T47D (cell line): ENCODE results near the gene AGAP1.

Source experiments
- DNase-seq, 2 experiments: peaks; one replicate each; pipeline versions ENCODE4 v3.0.0 to v3.0.0-alpha.2; 2011 to 2012; ENCODE audit warnings: low read depth in 1 of 2, low spot score in 1 of 2
- JUND ChIP-seq: IDR thresholded peaks from 2 replicates; pipeline ENCODE4 v1.6.1; 2012; ENCODE audit warnings: low read depth
- in situ Hi-C: cut with HindIII; loops from 2 replicates; pipeline ENCODE4 v1.10.0; 2016; ENCODE audit warnings: low sequenced_read_pairs, low pct_unique_long_range_greater_than_20kb

Gene AGAP1

DNA sequence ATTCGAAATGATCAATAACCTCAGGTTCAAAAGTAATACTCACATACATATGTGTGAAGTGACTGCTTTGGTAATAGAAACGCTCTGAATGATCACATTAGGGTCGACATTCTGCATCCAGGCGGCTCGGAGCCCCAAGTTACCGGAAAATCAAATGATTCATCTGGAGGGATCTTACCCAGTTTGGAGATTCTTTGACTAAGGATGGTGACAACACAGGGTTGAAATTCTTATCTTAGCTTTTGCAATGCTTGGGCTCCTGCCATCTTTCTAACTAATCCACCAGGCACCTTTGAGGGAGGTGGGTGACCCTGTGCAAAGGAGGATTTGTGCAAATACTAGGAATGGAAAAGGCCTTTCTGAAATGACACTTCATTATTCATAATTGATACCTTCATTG is 663.5 kb downstream of the AGAP1 start:
- no peak for TF ChIP-seq JUND
- in situ Hi-C loops = no loop called here
- no peak for DNase-seq

DNA sequence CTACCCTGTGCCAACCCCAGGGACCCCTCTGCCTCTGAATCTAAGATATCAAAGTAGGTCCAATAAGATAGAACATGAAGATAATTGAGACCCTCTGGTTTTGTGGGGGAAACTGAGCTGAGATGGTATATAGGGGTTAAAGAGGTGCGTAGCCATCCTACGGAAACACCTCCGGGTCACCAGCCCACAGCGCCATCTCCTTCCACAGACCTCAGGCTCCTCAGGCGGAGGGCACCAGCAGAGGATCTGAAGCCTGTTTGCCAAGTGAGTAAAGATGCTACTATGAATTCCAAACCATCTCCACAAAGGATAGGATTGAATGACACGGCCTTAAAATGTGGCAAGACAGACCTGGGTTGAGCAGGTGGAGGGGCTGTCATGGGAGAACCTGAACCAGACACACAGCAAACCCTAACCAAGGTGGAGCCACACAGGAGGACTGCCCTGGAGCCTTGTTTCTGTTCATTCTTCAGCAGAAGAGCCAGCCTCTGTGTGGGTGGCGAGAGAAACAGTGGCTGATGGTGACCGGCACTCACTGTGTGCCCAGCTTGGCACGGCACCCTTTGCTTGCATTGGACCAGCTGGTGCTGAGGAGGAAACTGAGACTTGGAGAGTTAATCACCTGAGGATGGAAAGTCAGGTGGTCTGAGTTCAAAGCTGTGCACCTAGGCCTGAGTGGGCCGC is 664.1 kb downstream of the AGAP1 start:
- in situ Hi-C loops = no loop called here
- no peak for TF ChIP-seq JUND
- DNase-seq = no peak

DNA sequence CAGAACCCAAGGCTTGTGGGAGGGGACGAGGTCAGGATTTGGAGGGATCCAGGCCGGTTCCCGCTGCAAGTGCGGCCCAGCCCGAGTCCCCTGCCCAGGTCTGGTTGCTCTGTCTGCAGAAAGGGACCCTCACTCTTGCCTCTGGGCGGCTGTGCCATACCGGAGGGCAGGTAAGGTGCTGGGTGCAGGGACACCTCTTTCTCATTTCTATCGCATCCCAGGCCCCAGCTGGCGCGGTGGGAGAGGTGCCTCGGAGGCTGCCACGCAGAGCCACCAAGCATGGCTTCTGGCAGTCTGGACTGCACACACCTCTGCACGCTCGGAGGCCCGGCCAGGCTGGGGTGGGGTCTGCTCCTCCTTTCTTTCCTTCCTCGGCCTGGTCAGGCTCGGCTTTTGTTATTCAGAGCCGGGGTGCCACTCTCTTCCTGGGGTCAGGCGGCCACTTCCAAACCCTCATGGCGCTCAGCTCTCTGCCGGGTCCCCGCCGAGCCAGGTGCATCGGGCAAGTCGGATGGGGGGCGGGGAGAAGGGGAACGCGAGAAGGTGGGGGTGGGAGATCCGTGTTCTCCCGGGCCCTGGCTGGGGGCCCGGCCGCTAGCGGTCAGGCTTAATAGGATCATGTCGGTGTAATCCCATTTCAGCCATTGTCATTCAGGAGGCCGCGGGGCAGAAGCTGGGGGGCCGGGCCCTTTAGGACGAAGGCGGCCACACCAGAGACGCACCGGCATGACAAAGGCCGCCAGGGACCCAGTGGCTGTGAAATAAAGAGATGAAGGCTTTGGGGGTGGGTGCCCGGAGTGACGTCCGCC is 665.3 kb downstream of the AGAP1 start:
- in situ Hi-C loops = no loop called here
- TF ChIP-seq JUND = no peak
- DNase-seq = no peak

DNA sequence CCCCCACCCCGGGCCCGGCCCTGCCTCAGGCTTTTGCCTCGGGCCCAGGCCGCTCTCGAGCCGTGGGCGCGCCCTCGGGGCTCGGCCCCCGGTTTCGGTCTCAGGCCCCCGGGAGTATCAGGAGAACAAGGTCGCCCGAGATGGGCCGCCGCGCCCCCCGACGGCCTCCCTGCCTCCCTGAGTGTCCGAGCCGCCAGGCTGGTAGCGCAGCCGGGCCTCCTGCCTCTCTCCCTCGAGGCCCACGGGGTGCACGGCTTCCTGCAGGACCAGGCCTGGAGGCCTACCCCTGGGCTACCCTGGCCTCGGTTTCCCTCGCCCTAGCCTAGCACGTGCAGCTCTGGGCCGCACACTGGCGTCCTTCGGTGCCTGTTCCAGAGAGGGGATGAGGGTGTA is 665.9 kb downstream of the AGAP1 start:
- in situ Hi-C loops = no loop called here
- TF ChIP-seq JUND = no peak
- DNase-seq = no peak

DNA sequence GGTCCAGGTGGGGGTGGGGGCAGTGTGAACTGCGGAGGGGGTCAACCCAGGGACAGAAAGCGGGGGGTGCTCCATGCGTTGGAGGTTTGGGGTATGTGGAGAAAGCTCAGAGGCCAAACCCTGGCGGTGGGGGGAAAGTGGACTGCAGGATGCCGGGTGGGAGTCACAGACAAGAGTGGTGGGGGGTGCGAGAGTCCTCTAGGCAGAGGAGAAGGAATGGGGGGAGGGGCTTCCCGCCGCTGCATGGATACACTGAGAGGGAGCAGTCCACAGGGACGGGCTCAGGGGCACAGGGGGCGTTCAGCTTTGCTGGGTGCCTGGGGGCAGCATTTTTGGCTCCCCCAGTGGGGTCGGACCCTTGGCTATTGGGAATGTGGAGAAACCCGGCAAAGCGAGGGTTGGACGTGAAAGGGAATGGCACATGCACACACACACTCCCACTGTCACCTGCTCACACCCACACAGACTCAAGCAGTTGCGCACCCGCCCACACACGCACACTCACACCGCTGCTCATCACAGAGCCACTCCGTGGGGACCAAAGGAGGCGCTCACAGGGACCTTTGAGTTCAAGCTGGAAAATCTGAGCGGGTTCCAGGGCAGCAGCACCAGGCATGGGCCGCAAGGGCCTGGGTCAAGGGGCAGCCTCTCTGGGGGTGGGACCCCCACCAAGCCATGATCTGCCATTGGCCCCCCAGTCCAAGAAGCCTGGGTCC is 666.7 kb downstream of the AGAP1 start:
- no peak for TF ChIP-seq JUND
- in situ Hi-C loops = no loop called here
- DNase-seq = no peak

DNA sequence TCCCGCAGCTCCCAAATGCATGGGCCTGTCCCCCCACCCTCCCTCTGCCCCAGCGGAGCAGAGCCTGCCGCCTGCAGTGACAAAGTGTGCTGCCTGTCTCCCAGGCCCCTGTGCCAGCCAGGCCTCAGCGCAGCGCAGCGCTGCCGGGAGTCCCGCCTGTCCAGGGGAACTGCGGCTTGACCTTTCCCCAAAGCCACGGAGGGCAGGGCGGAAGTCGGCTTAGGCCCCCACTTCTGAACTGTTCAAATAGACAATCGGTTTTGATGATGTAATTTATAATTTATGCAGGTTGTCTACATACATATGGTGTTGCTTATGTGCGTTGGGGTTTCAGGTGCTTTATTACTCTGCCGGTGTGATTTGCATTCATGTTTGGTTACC is 667.2 kb downstream of the AGAP1 start:
- DNase-seq = no peak
- in situ Hi-C loops = no loop called here
- TF ChIP-seq JUND = no peak

DNA sequence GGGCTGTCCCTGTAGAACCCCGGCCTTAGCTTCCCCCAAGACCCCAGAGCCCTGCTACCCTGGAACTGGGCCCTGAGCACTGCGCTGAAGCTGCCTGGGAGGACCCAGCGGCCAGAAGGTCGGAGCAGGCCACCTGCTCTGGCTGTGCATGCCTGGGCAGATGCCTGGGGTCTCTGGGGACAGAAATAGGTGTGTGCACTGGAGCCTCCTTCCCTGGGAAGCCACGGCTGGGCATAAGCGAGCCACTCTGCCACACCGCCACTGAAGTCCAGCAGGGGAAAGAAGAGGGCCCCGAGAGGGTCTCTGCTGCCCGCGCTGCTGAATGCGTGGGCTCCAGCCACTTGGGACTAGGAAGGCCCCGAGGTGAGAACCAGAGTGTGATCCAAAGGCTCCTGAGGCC is 667.7 kb downstream of the AGAP1 start:
- no peak for DNase-seq
- in situ Hi-C loops = no loop called here
- no peak for TF ChIP-seq JUND

DNA sequence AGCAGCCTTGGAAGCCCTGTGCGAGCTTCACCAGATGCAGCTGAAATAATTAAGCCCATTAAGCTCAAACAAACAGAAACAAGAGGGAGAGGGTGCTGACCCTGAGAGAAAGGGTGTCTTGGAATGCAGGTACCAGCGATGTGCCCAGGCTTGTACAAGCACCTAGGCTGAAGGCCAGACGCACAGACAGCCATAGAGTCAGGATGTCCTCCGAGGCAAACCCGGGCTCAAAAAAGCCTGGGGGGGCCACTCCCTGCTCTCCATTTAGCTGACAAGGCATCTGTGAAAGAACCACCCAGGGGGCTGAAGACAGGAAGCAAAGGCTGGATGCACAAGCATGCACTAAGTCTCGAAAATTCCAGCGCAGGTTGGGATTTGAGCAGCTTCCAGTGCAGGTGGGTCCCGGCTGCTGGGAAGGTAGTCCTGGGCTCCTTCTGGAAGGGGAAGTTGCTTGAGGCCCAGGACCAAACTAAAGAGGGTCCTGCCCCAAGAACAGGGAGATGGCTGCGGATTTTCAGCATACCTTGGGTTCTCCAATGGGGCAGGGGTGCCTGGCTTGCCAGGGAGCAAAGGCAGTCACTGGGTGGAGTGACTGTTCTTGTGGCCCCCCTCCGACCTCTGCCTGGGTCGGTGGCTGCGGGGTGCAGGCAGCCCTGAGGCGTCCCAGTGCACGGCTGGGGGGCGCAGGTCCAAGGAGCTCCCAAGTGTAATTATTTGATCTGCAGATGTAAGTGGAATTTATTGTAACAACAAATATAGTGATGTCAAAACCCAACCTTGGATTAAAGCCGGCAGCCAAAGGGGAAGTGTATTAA is 668.4 kb downstream of the AGAP1 start:
- in situ Hi-C loops = no loop called here
- DNase-seq = no peak
- TF ChIP-seq JUND = no peak

DNA sequence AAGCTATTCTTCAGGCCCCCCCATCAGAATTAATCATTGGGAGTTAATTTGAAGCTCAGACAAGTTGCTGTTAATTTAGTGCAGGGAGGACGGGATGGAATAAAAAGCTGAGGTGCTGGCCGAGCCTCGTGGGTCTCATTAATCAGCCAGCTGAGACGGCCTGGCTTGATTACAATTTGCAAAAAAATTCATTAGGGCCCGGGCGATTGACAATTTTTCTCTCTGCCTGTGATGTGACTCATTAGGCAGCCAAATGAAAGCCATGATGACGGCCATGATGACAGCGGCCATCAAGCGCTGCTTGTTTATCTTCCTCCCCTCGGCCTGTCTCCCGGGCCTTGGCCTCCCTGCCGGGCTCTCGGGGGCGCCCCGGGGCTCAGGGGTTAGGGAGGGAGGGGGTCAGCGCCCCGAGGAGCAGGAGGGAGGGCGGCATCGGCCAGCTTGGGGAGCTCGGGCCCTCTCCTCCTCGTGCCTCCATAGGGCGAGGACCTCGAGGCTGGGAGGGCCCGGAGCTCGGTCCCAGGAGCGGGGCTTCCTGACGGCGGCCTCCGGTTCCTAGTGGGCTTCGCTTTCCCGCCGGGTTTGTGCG is 669.1 kb downstream of the AGAP1 start:
- TF ChIP-seq JUND = no peak
- in situ Hi-C loops = no loop called here
- no peak for DNase-seq

DNA sequence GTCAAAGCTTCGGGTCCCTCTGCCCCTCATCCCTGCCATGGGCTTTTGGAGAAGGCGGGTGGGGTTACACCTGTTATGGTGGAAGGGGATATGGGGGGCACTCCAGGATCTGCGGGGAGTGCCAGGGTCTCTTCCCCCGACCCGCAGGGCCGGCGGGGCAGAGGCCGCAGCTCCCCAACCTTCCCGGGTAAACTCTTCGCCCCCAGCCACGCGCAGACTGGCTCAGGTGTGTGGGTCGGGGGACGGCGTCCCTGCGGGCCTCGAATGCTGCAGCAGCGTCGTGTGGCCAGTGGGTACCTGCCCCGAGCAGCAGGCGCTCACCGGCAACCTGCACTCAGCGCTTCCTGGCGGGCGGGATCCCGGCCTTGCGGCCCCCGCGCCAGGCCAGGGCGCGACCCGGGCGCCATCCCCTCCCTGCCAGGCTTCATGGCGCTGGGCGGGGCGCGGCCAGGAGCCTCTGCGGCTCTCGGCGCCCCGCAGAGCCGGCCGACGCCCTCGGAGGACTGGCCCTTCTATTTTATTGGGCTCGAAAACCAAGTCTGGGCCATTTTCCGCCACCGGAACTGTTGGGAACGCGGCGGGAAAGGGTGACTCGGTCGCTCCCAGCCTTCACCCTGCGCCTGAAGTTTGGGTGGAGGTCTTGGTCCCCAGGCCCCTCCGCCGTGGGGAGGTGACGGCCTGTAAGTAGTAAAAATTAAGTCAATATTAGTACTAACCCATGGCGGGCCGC is 669.8 kb downstream of the AGAP1 start:
- DNase-seq = no peak
- in situ Hi-C loops = no loop called here
- no peak for TF ChIP-seq JUND

DNA sequence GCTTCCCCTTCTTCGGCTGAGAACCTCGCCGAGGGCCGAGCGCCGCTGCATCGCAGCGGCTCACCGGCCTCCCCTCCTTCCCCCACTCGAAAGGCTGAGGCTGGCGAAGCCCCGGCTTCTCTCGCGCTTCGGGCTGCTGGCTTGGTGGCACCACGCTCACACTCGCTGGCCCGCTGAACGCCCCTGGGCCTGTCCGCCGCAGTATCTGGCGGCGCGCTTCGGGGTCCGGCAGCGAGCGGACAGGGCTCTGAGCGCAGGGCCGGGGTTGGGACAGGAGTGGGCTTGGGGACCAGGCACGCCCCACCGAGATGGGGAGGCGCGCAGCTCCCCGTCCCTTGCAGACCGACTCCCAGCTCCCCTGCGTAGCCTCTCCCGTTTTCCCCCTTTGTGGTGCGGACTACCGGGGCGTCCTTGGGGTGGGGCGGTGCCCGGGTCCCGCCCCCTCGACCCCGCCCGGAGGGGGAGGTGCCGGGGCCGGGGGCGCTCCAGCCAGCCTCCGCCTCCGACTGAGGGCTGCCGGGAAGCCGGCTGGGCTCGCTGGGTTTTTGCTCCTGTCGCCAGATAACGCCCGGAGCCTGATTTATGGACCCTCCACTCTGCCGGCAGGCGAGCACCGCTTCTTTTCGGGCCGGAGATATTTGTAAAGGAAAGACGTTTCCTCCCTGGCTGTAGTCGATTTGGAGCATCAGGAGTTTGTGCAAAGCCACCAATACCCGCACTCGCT is 670.5 kb downstream of the AGAP1 start:
- no peak for TF ChIP-seq JUND
- DNase-seq = no peak
- in situ Hi-C loops = no loop called here
